ENCODE results near the gene PDIA5. TPM values are rescaled to one million over a fixed set of nuclear protein-coding genes. Genes with fewer than 3 reads are reported as not detected.

The PDIA5 gene
- total RNA-seq, 1 experiment from 2014 or later: 50.8 TPM

GRCh38 chr3:123098426-123099330 lies 31.9 kb downstream of the PDIA5 start:
- ChIA-PET RAD21 (ENCODE audit: low non-redundant PET in 1 of 2, low total read pairs in 2 of 2, uncharacterized antibody in 2 of 2, unreplicated experiment in 2 of 2) (no interaction called here), POLR2A (no interaction called here), CTCF (no interaction called here)
- H3K4me2 ChIP-seq (ENCODE audit: low read length): peak overlapping the region; percentile 12; the same call in 1 of the 2 replicates
- DNase-seq (ENCODE audit: low read depth, low spot score) (no peak), ATAC-seq (no peak; the same call in 1 of the 2 replicates)
- H3K27me3 ChIP-seq (ENCODE audit: insufficient read depth, low read length): no peaks in the 10 kb centered on the region
- H4K20me1 ChIP-seq (ENCODE audit: insufficient read depth): no peaks in the 10 kb centered on the region
- H3K27ac ChIP-seq (ENCODE audit: low read depth, low read length): no peak overlapping the region
- BruUV-seq (replicated peaks): no TSS peak
- H3K4me1 ChIP-seq (ENCODE audit: control insufficient read depth in 1 of 2, insufficient read depth in 2 of 2, low read length in 2 of 2): peaks cover 0 to 11% of the 10 kb centered on the region in 2 experiments; a peak in 1 of 4 replicates
- H3K36me3 ChIP-seq (ENCODE audit: control insufficient read depth in 1 of 2, insufficient read depth in 2 of 2, low read length in 2 of 2): peaks cover 16 to 46% of the 10 kb centered on the region in 2 experiments
- no peaks in the 10 kb centered on the region for H3K9me2 ChIP-seq (ENCODE audit: insufficient read depth)
- intact Hi-C loops (cut with micrococcal nuclease): no loop called here
- no peak overlapping the region for H2AFZ ChIP-seq (ENCODE audit: low read depth, low read length, poor library complexity, severe bottlenecking)
- no peak for TF ChIP-seq ZFX (IDR thresholded peaks at IDR 0.05)
- TF ChIP-seq REST (IDR thresholded peaks at IDR 0.05; ENCODE audit: low read depth): no peak
- no peak overlapping the region for H3K4me3 ChIP-seq (replicated peaks in 1 of 2; ENCODE audit: low read depth in 1 of 2, low read length in 2 of 2)
- no peak overlapping the region for H3K9ac ChIP-seq (ENCODE audit: low read length)
- H3K79me2 ChIP-seq (ENCODE audit: insufficient read depth, low read length): peaks cover 43% of the 10 kb centered on the region; the same call in 1 of the 2 replicates
- no peaks in the 10 kb centered on the region for H3K9me3 ChIP-seq (ENCODE audit: control insufficient read depth in 1 of 2, insufficient read depth in 1 of 2, low read depth in 1 of 2, low read length in 2 of 2)

Measured in HCT116 (cell line).